Measurements from ENCODE around the gene GPR137B. TPM values are rescaled to one million over a fixed set of nuclear protein-coding genes. Genes with fewer than 3 reads are reported as not detected.

GPR137B gene
- total RNA-seq, 1 donor from 2014 or later, result 16.0 TPM

DNA sequence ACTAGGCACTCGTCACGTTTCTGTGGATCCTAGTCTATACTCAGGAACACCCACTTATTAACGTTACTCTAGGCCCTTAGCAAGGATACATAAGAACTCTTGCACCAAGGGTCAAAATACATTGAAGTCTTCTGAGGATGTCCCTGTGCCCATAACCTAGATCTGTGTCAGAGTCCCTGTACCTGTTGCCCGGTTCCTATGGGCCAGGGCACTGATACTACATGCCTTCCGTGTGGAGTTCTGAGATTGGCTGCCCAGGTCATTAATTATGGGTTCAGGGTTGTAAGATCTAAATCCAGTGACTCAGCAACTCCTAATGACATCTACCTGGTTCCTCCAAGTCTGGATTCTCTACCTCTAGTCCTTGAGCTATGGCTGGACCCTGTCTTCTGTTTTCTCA, 69.5 kb downstream of the GPR137B start:
- H3K27ac Mint-ChIP-seq, result no peak overlapping the region
- H3K4me1 Mint-ChIP-seq (ENCODE audit: unreplicated experiment), result peaks cover 12% of the 10 kb centered on the region
- H3K4me3 Mint-ChIP-seq, result no peak overlapping the region
- no peaks in the 10 kb centered on the region for H3K27me3 Mint-ChIP-seq
- H3K9me3 Mint-ChIP-seq, result no peaks in the 10 kb centered on the region
- TF ChIP-seq, protein P1, sequence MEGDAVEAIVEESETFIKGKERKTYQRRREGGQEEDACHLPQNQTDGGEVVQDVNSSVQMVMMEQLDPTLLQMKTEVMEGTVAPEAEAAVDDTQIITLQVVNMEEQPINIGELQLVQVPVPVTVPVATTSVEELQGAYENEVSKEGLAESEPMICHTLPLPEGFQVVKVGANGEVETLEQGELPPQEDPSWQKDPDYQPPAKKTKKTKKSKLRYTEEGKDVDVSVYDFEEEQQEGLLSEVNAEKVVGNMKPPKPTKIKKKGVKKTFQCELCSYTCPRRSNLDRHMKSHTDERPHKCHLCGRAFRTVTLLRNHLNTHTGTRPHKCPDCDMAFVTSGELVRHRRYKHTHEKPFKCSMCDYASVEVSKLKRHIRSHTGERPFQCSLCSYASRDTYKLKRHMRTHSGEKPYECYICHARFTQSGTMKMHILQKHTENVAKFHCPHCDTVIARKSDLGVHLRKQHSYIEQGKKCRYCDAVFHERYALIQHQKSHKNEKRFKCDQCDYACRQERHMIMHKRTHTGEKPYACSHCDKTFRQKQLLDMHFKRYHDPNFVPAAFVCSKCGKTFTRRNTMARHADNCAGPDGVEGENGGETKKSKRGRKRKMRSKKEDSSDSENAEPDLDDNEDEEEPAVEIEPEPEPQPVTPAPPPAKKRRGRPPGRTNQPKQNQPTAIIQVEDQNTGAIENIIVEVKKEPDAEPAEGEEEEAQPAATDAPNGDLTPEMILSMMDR (conservative IDR thresholded peaks at IDR 0.05), result no peak
- H3K36me3 Mint-ChIP-seq, result peaks cover 20% of the 10 kb centered on the region
- DNase-seq (ENCODE audit: extremely low spot score, unreplicated experiment), result no peak

DNA sequence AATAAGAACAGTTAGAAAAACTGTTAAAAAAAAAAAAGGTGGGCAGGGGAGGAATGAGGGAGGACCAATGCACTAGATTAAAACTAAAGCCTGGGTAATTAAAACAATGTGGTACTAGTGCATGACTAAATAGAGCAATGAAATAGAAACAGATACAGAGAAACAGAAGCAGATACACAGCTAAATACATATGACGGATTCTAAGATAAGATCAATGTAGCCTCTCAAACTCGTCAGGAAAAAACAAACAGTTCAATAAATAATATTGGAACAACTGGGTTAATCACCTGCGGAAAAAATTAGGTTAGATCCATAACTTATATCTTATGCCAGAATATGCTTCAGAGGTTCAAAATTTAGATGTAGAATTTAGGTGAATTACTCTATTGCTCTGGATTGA, 71.2 kb downstream of the GPR137B start:
- no peaks in the 10 kb centered on the region for H3K9me3 Mint-ChIP-seq
- TF ChIP-seq, protein P1 (conservative IDR thresholded peaks at IDR 0.05), result no peak
- peaks cover 19% of the 10 kb centered on the region for H3K36me3 Mint-ChIP-seq
- H3K4me3 Mint-ChIP-seq, result no peak overlapping the region
- no peak overlapping the region for H3K27ac Mint-ChIP-seq
- DNase-seq (ENCODE audit: extremely low spot score, unreplicated experiment), result no peak
- peaks cover 3% of the 10 kb centered on the region for H3K4me1 Mint-ChIP-seq (ENCODE audit: unreplicated experiment)
- no peaks in the 10 kb centered on the region for H3K27me3 Mint-ChIP-seq

DNA sequence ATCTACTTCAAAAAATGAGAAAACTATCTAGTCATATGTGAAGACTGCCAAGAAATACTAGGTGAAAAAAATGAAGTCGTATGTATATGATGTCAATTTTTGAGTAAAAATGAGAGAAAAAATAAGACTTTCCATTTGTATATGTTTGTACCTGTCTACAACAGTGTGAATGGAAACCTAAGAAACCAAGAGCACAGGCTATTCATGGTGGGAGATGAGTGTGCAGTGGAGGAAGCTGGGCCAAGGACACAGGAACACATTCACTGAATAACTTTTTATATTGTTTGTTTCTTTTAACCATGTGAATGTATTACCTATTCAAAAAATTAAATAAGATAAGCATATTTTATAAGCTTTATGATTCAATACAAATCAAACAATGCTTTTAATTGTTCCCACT, 72.4 kb downstream of the GPR137B start:
- Mint-ChIP-seq H3K27ac (no peak overlapping the region), H3K36me3 (peaks cover 9% of the 10 kb centered on the region), H3K4me1 (ENCODE audit: unreplicated experiment) (peaks cover 3% of the 10 kb centered on the region), H3K9me3 (no peaks in the 10 kb centered on the region), H3K27me3 (no peaks in the 10 kb centered on the region), H3K4me3 (no peak overlapping the region)
- DNase-seq (ENCODE audit: extremely low spot score, unreplicated experiment), result no peak
- TF ChIP-seq, protein P1 (conservative IDR thresholded peaks at IDR 0.05), result no peak

DNA sequence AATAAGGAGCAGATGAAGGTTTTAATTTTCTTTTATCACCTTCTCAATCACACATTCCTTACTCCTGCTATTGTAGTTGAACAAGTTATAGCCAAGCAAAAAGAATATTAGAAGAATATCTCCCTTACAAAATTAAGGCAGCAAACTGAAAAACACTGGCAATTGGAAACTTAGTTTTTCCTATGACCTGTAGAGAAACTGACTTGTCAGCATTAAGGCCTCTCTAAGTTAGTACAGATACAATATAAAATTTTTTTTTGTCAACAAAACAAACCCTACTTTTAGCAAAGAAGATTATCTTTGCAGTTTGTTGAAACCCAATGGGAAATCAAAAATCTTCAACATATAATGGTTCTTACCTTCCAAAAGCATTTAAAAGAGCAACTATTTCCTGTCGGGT, 78.1 kb downstream of the GPR137B start:
- no peaks in the 10 kb centered on the region for H3K36me3 Mint-ChIP-seq
- no peak for DNase-seq (ENCODE audit: extremely low spot score, unreplicated experiment)
- TF ChIP-seq, protein P1 (conservative IDR thresholded peaks at IDR 0.05), result no peak
- H3K27me3 Mint-ChIP-seq, result no peaks in the 10 kb centered on the region
- no peak overlapping the region for H3K27ac Mint-ChIP-seq
- no peak overlapping the region for H3K4me3 Mint-ChIP-seq
- H3K9me3 Mint-ChIP-seq, result no peaks in the 10 kb centered on the region
- no peaks in the 10 kb centered on the region for H3K4me1 Mint-ChIP-seq (ENCODE audit: unreplicated experiment)

DNA sequence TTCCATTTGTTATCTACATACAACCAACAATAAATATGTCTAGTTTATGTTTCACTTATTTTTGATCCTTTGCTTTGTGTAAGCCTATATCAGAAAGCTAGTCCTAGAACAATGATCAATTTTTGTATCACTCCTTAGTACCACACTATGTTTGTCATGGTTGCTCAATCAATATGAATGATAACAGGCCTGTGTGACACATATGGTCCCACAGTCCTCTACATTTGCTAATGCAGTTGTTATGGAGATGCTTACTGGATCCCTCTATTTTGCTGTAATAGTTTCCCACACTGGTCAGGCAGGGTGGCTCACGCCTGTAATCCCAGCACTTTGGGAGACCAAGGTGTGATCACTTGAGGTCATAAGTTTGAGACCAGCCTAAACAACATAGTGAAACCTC, 80.3 kb downstream of the GPR137B start:
- TF ChIP-seq, protein P1 (conservative IDR thresholded peaks at IDR 0.05), result no peak
- no peaks in the 10 kb centered on the region for H3K27me3 Mint-ChIP-seq
- no peak for DNase-seq (ENCODE audit: extremely low spot score, unreplicated experiment)
- no peaks in the 10 kb centered on the region for H3K4me1 Mint-ChIP-seq (ENCODE audit: unreplicated experiment)
- no peaks in the 10 kb centered on the region for H3K9me3 Mint-ChIP-seq
- no peaks in the 10 kb centered on the region for H3K36me3 Mint-ChIP-seq
- no peak overlapping the region for H3K4me3 Mint-ChIP-seq
- no peak overlapping the region for H3K27ac Mint-ChIP-seq

DNA sequence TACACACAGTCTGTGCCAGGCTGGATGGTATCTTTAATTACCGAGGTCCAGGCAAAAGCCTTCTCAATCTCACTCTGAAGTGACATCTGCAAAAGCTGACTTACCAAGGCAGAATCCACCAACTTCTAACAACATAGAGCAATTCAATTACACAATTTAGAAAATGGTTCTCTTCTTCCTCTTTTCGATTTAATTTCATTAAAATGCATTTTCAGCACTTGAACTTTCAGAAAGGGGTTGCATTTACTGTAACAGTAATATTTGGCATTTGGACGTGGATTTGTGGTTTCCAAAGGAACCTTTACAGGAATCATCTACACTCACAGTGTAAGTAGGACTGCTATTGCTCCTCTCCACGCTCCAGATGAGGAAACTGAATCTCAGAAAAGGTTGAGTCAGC, 86.1 kb downstream of the GPR137B start:
- Mint-ChIP-seq H3K27ac (no peak overlapping the region), H3K4me3 (no peak overlapping the region), H3K9me3 (no peaks in the 10 kb centered on the region), H3K36me3 (peaks cover 8% of the 10 kb centered on the region), H3K4me1 (ENCODE audit: unreplicated experiment) (no peaks in the 10 kb centered on the region), H3K27me3 (no peaks in the 10 kb centered on the region)
- DNase-seq (ENCODE audit: extremely low spot score, unreplicated experiment), result no peak
- TF ChIP-seq, protein P1 (conservative IDR thresholded peaks at IDR 0.05), result no peak

All from type B pancreatic cell (in vitro differentiated cells).